Astrocyte (in vitro differentiated cells and primary cell): ENCODE results near the gene LRIG2. TPM values are rescaled to one million over a fixed set of nuclear protein-coding genes. Genes with fewer than 3 reads are reported as not detected.
"Not testable (repeated sequence)": the region's sequence is repeated elsewhere in the genome, so short reads cannot be mapped to it uniquely, and the experiment has no call there.

Experiments used
- DNase-seq: peaks from one replicate; pipeline ENCODE4 v3.0.0-alpha.2; 2010; ENCODE audit warnings: low read depth
- FAIRE-seq: peaks from 2 replicates; lab custom pipeline; 2011; peaks lifted over from hg19 to GRCh38; lab: Jason Lieb, UNC
- H2AFZ ChIP-seq: 2 replicates; pipeline ENCODE4 v1.6.0; 2012; ENCODE audit warnings: low read depth, low read length, inconsistent platforms
- H3K27ac ChIP-seq: 2 replicates; pipeline ENCODE4 v1.5.1; 2011; ENCODE audit warnings: low read depth, low read length, inconsistent platforms
- H3K27me3 ChIP-seq: 2 replicates; pipeline ENCODE4 v1.6.0; 2011; ENCODE audit warnings: low read length, inconsistent platforms; ENCODE audit not compliant: insufficient read depth
- H3K36me3 ChIP-seq: 2 replicates; pipeline ENCODE4 v1.5.1; 2011; ENCODE audit warnings: low read length, inconsistent platforms; ENCODE audit not compliant: insufficient read depth
- H3K4me1 ChIP-seq: 2 replicates; pipeline ENCODE4 v1.5.1; 2011; ENCODE audit warnings: low read length, inconsistent platforms; ENCODE audit not compliant: insufficient read depth
- H3K4me2 ChIP-seq: 2 replicates; pipeline ENCODE4 v1.6.0; 2012; ENCODE audit warnings: low read length, inconsistent platforms
- H3K4me3 ChIP-seq: 2 replicates; pipeline ENCODE4 v1.5.1; 2011; ENCODE audit warnings: low read depth, mild to moderate bottlenecking, low read length, inconsistent platforms; ENCODE audit not compliant: insufficient read depth
- H3K79me2 ChIP-seq: 2 replicates; pipeline ENCODE4 v1.6.0; 2012; ENCODE audit warnings: mild to moderate bottlenecking, low read length, inconsistent platforms; ENCODE audit not compliant: insufficient read depth
- H3K9ac ChIP-seq: 2 replicates; pipeline ENCODE4 v1.6.0; 2012; ENCODE audit warnings: mild to moderate bottlenecking, low read length, inconsistent platforms
- H3K9me3 ChIP-seq: 2 replicates; pipeline ENCODE4 v1.5.1; 2012; ENCODE audit warnings: low read depth, mild to moderate bottlenecking, low read length, inconsistent platforms; ENCODE audit not compliant: insufficient read depth
- H4K20me1 ChIP-seq: 2 replicates; pipeline ENCODE4 v1.6.0; 2012; ENCODE audit warnings: low read length, inconsistent platforms; ENCODE audit not compliant: insufficient read depth
- H3K27ac Mint-ChIP-seq: one replicate; pipeline ENCODE4 v1.8.0; 2021; ENCODE audit warnings: mild to moderate bottlenecking, mixed read lengths; ENCODE audit not compliant: unreplicated experiment
- H3K27me3 Mint-ChIP-seq: one replicate; pipeline ENCODE4 v1.8.0; 2021; ENCODE audit warnings: low read depth, mixed read lengths; ENCODE audit not compliant: unreplicated experiment
- H3K36me3 Mint-ChIP-seq: one replicate; pipeline ENCODE4 v1.8.0; 2021; ENCODE audit warnings: low read depth, mixed read lengths; ENCODE audit not compliant: unreplicated experiment
- H3K4me1 Mint-ChIP-seq: one replicate; pipeline ENCODE4 v1.8.0; 2021; ENCODE audit warnings: low read depth, mixed read lengths; ENCODE audit not compliant: unreplicated experiment
- H3K4me3 Mint-ChIP-seq: one replicate; pipeline ENCODE4 v1.8.0; 2021; ENCODE audit warnings: mild to moderate bottlenecking, moderate library complexity, mixed read lengths; ENCODE audit not compliant: unreplicated experiment
- H3K9me3 Mint-ChIP-seq: one replicate; pipeline ENCODE4 v1.8.0; 2021; ENCODE audit warnings: mild to moderate bottlenecking, mixed read lengths; ENCODE audit not compliant: unreplicated experiment
- EZH2 ChIP-seq: IDR thresholded peaks from 2 replicates; pipeline ENCODE4 v1.6.1; 2012; ENCODE audit warnings: mild to moderate bottlenecking, low read length, inconsistent platforms; ENCODE audit not compliant: insufficient read depth
- total RNA-seq: library from RNA; stranded (reverse); gene quantifications from 2 replicates; pipeline ENCODE4 v1.2.1, GENCODE V29; 2021
- TF ChIP-seq, protein P1 (sequence below): IDR thresholded peaks from 2 replicates; pipeline ENCODE4 v1.5.1; 2011; ENCODE audit warnings: low read depth, mild to moderate bottlenecking, inconsistent platforms, low read length, moderate library complexity; ENCODE audit not compliant: insufficient read depth

Gene LRIG2
- total RNA-seq, 1 donor from 2014 or later = 14.2 TPM

DNA sequence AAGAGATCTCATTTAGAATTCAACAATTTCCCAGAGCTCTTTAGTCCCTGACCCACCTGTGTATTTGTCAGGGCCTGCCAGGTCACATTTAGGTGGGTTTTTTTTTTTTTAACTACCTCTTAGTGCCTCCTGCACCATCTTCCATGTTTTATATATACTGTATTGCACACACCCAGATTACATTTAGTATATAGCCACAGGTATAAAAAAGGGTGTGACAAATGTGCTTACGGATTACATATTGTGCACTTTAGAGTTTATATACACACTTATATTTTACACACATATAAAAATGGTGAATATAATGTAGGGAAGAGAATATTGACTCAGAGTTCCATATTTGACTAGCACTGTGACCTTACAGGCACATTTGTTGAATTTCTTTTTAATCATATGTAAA is 17.4 kb upstream of the LRIG2 start:
- no peaks in the 10 kb centered on the region for H3K36me3 ChIP-seq
- H3K36me3 Mint-ChIP-seq = no peaks in the 10 kb centered on the region
- H3K4me3 ChIP-seq = no peak overlapping the region
- H3K9ac ChIP-seq = no peak overlapping the region
- TF ChIP-seq, protein P1, sequence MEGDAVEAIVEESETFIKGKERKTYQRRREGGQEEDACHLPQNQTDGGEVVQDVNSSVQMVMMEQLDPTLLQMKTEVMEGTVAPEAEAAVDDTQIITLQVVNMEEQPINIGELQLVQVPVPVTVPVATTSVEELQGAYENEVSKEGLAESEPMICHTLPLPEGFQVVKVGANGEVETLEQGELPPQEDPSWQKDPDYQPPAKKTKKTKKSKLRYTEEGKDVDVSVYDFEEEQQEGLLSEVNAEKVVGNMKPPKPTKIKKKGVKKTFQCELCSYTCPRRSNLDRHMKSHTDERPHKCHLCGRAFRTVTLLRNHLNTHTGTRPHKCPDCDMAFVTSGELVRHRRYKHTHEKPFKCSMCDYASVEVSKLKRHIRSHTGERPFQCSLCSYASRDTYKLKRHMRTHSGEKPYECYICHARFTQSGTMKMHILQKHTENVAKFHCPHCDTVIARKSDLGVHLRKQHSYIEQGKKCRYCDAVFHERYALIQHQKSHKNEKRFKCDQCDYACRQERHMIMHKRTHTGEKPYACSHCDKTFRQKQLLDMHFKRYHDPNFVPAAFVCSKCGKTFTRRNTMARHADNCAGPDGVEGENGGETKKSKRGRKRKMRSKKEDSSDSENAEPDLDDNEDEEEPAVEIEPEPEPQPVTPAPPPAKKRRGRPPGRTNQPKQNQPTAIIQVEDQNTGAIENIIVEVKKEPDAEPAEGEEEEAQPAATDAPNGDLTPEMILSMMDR = no peak
- no peak for TF ChIP-seq EZH2
- no peaks in the 10 kb centered on the region for H3K79me2 ChIP-seq
- no peaks in the 10 kb centered on the region for H3K27me3 ChIP-seq
- H3K4me2 ChIP-seq = no peak overlapping the region
- no peaks in the 10 kb centered on the region for H3K27me3 Mint-ChIP-seq
- H3K4me1 Mint-ChIP-seq = no peaks in the 10 kb centered on the region
- FAIRE-seq = no peak
- H3K27ac ChIP-seq = no peak overlapping the region
- H2AFZ ChIP-seq = no peak overlapping the region
- H3K4me3 Mint-ChIP-seq = no peak overlapping the region
- no peaks in the 10 kb centered on the region for H4K20me1 ChIP-seq
- H3K9me3 ChIP-seq = no peaks in the 10 kb centered on the region
- DNase-seq = no peak
- H3K4me1 ChIP-seq = no peaks in the 10 kb centered on the region
- no peaks in the 10 kb centered on the region for H3K9me3 Mint-ChIP-seq
- no peak overlapping the region for H3K27ac Mint-ChIP-seq

DNA sequence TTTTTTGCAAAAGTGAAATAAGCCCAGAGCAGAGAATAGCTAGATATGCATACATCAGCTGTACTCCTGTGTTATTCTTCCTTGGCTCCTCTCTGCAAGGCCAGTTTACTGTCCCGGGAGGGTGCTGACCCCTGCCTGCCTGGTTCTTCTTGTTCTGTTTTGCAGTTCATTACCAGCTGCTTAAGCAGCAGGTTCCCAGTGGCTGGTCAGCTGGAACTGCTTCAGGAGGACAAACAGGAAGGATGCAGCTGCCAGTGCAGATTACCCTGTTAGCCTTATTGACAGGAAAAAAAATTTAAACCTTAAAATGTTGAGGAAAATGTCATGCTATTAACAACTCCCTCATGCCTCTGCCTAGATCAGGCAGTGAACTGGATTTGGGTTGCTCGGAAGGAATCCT is 16.0 kb upstream of the LRIG2 start:
- no peak for TF ChIP-seq EZH2
- TF ChIP-seq, protein P1 = no peak
- no peak for DNase-seq
- Mint-ChIP-seq H3K9me3 (no peaks in the 10 kb centered on the region), H3K36me3 (no peaks in the 10 kb centered on the region), H3K4me1 (no peaks in the 10 kb centered on the region), H3K4me3 (peak overlapping the region; percentile 27), H3K27me3 (no peaks in the 10 kb centered on the region), H3K27ac (no peak overlapping the region)
- H3K27ac ChIP-seq = no peak overlapping the region
- no peaks in the 10 kb centered on the region for H4K20me1 ChIP-seq
- H3K27me3 ChIP-seq = no peaks in the 10 kb centered on the region
- no peak overlapping the region for H3K4me2 ChIP-seq
- no peak overlapping the region for H2AFZ ChIP-seq
- H3K4me1 ChIP-seq = no peaks in the 10 kb centered on the region
- no peak for FAIRE-seq
- H3K9ac ChIP-seq = no peak overlapping the region
- no peak overlapping the region for H3K4me3 ChIP-seq
- no peaks in the 10 kb centered on the region for H3K9me3 ChIP-seq
- no peaks in the 10 kb centered on the region for H3K79me2 ChIP-seq
- H3K36me3 ChIP-seq = no peaks in the 10 kb centered on the region

DNA sequence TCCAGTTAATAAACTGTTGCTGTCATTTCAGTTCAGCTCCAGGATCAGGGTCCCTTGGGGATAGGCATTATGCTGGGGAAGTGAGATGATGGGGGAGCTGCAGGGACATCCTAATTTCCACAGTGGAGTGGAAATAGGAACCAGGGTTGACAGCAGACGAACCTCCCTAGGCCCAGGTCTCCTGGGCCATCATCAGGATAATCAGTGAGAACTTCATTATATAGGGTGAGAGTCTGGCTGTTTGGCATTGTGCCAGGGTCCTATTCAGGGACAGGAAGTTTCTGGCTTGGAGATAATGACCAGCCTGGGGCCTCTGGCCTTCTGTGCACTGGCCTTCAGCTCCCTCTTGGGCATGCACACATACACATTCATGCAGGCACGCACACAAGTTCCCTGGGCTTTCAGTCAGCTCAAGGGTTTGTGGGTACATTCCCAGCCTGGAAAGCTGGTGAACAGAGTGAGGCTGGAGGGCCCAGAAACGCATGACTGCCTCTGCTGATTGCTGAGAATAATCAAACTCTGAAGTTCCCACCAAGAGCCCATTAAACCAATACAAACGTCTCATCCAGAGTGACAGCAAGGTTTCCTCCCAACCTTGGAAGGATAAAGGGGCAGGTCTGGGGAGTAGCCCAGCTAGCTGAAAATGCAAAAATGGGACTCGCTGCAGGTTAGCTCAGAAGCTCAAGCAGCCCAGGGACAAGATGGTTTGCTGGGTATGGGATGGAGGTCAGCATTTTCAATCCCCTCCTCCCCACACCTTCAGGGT is 13.9 kb upstream of the LRIG2 start:
- Histone ChIP-seq H3K4me1 (no peaks in the 10 kb centered on the region), H3K79me2 (no peaks in the 10 kb centered on the region), H4K20me1 (no peaks in the 10 kb centered on the region), H3K9ac (no peak overlapping the region), H3K4me2 (no peak overlapping the region), H2AFZ (no peak overlapping the region), H3K27me3 (no peaks in the 10 kb centered on the region), H3K4me3 (no peak overlapping the region), H3K9me3 (no peaks in the 10 kb centered on the region), H3K36me3 (no peaks in the 10 kb centered on the region), H3K27ac (no peak overlapping the region)
- H3K27me3 Mint-ChIP-seq = no peaks in the 10 kb centered on the region
- no peaks in the 10 kb centered on the region for H3K9me3 Mint-ChIP-seq
- no peaks in the 10 kb centered on the region for H3K36me3 Mint-ChIP-seq
- TF ChIP-seq, protein P1 = no peak
- TF ChIP-seq EZH2 = no peak
- no peak for FAIRE-seq
- H3K4me1 Mint-ChIP-seq = no peaks in the 10 kb centered on the region
- no peak overlapping the region for H3K4me3 Mint-ChIP-seq
- no peak overlapping the region for H3K27ac Mint-ChIP-seq
- no peak for DNase-seq

DNA sequence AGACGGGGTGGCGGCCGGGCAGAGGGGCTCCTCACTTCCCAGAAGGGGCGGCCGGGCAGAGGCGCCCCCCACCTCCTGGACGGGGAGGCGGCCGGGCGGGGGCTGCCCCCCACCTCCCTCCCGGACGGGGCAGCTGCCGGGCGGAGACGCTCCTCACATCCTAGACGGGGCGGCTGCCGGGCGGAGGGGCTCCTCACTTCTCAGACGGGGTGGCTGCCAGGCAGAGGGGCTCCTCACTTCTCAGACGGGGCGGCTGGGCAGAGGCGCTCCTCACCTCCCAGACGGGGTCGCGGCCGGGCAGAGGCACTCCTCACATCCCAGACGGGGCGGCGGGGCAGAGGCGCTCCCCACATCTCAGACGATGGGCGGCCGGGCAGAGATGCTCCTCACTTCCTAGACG is 9.5 kb upstream of the LRIG2 start:
- not testable (repeated sequence) for H4K20me1 ChIP-seq, H3K4me3 Mint-ChIP-seq, H2AFZ ChIP-seq, H3K79me2 ChIP-seq, H3K27me3 Mint-ChIP-seq, H3K4me1 ChIP-seq, H3K27me3 ChIP-seq, H3K4me2 ChIP-seq, H3K36me3 ChIP-seq, H3K4me3 ChIP-seq, H3K27ac ChIP-seq, H3K4me1 Mint-ChIP-seq, H3K36me3 Mint-ChIP-seq, H3K9me3 Mint-ChIP-seq, H3K9ac ChIP-seq, DNase-seq, FAIRE-seq, H3K27ac Mint-ChIP-seq, H3K9me3 ChIP-seq
